ENCODE measurements around the gene NFAT5. TPM values are rescaled to one million over a fixed set of nuclear protein-coding genes. Genes with fewer than 3 reads are reported as not detected.

NFAT5 gene
- total RNA-seq, 1 donor from 2014 or later, result 13.9 TPM

DNA sequence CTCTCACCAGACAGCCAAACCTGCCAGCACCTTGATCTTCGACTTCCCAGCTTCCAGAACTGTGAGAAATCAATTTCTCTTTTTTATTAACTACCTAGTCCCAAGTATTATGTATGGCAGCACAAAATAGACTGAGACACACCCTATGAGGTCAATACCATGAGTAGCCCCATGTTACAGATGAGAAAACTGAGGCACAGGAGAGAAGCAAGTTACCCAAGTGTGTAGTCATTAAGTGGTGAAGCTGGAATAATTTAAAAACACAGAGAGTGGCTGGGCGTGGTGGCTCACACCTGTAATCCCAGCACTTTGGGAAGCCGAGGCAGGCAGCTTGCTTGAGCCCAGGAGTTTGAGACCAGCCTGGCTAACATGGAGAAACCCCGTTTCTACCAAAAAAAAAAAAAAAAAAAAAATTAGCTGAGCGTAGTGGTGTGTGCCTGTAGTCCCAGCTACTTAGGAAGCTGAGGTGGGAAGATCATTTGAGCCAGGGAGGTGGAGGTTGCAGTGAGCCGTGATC is 155.7 kb downstream of the NFAT5 start:
- Histone ChIP-seq H3K9me3 (replicated peaks) (no peaks in the 10 kb centered on the region), H3K4me1 (peaks cover 16% of the 10 kb centered on the region), H3K27me3 (ENCODE audit: low read depth) (no peaks in the 10 kb centered on the region), H3K4me3 (no peak overlapping the region), H3K36me3 (peaks cover 19% of the 10 kb centered on the region), H3K27ac (replicated peaks) (no peak overlapping the region)
- TF ChIP-seq, protein P1, sequence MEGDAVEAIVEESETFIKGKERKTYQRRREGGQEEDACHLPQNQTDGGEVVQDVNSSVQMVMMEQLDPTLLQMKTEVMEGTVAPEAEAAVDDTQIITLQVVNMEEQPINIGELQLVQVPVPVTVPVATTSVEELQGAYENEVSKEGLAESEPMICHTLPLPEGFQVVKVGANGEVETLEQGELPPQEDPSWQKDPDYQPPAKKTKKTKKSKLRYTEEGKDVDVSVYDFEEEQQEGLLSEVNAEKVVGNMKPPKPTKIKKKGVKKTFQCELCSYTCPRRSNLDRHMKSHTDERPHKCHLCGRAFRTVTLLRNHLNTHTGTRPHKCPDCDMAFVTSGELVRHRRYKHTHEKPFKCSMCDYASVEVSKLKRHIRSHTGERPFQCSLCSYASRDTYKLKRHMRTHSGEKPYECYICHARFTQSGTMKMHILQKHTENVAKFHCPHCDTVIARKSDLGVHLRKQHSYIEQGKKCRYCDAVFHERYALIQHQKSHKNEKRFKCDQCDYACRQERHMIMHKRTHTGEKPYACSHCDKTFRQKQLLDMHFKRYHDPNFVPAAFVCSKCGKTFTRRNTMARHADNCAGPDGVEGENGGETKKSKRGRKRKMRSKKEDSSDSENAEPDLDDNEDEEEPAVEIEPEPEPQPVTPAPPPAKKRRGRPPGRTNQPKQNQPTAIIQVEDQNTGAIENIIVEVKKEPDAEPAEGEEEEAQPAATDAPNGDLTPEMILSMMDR (IDR thresholded peaks at IDR 0.05; ENCODE audit: borderline replicate concordance), result no peak
- intact Hi-C loops (cut with micrococcal nuclease), result no loop called here
- DNase-seq, result no peak

DNA sequence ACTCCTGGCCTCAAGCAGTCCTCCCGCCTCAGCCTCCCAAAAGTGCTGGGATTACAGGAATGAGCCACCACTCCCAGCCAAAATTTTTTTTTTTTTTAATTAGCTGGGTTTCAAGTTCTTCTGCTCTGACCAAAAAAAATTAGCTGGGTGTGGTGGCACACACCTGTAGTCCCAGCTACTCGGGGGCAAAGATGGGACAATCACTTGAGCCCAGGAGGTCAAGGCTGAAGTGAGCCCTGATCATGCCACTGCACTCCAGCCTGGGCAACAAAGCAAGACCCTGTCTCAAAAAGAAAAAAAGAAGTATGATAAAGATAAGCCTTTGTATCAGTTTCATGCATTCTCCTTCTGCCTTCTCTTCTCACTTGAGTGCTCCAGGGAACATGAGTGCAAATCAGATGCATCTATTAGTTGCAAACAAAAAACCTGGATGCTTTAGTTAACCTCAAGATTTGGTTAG is 158.7 kb downstream of the NFAT5 start:
- Histone ChIP-seq H3K4me3 (peak overlapping the region; percentile 75), H3K27ac (replicated peaks) (peak overlapping the region; percentile 94), H3K4me1 (peaks cover 38% of the 10 kb centered on the region), H3K9me3 (replicated peaks) (no peaks in the 10 kb centered on the region), H3K36me3 (no peaks in the 10 kb centered on the region), H3K27me3 (ENCODE audit: low read depth) (no peaks in the 10 kb centered on the region)
- TF ChIP-seq, protein P1 (IDR thresholded peaks at IDR 0.05; ENCODE audit: borderline replicate concordance), result no peak
- no peak for DNase-seq
- intact Hi-C loops (cut with micrococcal nuclease), result no loop called here

DNA sequence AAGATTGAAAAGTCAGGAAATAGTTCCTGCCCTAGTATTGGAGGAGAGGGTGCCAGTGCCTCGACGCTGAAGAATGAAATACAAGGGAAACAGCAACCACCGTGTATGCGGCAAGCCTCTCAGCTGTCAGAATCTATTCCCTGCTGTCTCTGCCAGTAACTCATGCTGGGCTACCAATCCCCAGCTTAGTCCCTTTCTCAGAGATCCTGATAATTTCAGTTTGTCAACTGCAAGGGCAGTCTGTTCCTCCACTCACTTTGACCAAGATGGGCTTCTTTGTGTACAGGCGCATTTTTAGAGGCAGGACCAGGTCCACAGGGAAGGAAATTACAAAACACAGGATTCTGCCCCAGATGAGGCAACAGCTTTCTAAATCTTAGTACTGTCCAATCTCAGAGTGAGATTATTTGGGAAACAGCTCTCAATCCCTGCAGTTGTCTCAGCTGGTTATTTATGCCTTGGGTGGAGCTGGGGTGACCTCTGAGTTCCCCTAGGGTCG is 159.3 kb downstream of the NFAT5 start:
- Histone ChIP-seq H3K27ac (replicated peaks) (peak overlapping the region; percentile 94), H3K4me3 (peak overlapping the region; percentile 75), H3K9me3 (replicated peaks) (no peaks in the 10 kb centered on the region), H3K36me3 (no peaks in the 10 kb centered on the region), H3K27me3 (ENCODE audit: low read depth) (no peaks in the 10 kb centered on the region), H3K4me1 (peaks cover 38% of the 10 kb centered on the region)
- TF ChIP-seq, protein P1 (IDR thresholded peaks at IDR 0.05; ENCODE audit: borderline replicate concordance), result no peak
- no peak for DNase-seq
- intact Hi-C loops (cut with micrococcal nuclease), result no loop called here

DNA sequence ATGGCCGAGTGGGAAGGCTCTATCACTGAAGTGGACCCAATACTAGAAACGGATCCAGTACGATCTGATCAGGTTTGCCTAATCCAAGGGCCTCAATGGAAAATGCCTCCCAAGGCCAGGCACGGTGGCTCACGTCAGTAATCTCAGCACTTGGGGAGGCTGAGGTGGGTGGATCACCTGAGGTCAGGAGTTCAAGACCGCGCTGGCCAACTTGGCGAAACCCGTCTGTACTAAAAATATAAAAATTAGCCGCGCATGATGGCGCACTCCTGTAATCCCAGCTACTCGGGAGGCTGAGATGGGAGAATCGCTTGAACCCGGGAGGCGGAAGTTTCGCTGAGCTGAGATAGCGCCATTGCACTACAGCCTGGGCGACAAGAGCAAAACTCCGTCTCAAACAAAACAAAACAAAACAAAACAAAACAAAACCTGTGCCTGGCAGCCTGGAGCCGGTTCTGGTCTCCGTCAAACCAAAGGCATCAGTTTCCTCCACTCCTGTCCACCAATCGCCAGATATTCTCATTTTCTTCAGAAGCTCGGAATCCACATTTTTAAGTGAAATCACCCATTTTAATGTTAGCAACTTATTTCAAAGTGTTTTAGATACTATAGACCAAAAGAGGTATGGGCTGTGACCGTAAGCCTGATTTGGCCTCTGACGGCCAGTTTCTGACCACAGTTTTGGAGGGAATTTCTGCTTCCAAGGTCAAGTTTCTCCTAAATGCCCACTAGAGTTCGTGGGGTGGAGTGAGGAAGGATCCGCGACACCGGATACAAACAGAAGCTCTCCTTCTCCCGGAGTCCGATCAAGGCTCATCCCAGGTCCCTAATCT is 159.9 kb downstream of the NFAT5 start:
- TF ChIP-seq, protein P1 (IDR thresholded peaks at IDR 0.05; ENCODE audit: borderline replicate concordance), result no peak
- intact Hi-C loops (cut with micrococcal nuclease), result no loop called here

DNA sequence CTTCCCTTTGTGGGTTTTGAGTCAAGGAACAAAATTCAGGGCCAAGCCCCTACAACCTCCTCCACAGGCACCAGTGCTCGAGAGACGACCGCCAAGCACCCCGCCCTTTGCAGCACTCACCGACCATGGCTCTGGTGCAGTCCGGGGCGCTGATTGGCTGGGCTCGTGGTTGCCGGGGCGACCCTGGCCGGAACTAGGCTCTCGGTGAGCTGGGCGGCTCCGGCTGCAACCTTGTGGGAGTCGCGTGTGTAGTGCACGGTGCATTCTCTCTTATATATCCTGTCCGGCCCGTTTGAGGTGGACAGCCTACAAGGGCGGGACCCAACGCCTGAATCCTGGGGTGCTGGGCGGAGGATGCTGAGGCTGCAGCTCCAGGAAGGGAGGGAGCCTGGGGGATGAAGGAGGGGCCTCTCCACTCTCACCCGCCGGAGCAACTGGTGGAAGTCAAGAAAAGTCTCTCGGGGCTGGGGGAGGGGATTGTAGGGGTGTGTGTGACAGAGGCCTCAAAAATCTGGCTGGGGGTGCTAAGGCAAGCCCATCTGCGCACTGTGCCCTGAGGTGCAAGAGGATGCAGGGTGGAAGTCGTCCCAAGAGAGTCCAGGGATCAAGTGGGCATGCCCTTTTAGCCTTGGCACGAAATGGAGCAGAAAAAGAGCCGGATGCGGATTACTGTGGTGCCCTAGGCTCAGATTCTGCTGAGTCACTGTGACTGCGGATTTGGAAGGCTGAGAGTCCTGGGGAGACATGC is 160.7 kb downstream of the NFAT5 start, which contains the start of gene NQO1:
Gene NQO1 (minus strand): TSS at position 248 of the 748 bp plus-strand sequence. CDS start 121 bp downstream, at position 127.
- intact Hi-C loops (cut with micrococcal nuclease), result no loop called here
- Histone ChIP-seq H3K9me3 (replicated peaks) (no peaks in the 10 kb centered on the region), H3K27ac (replicated peaks) (peak within 1 kb of the TSS; percentile 94), H3K27me3 (ENCODE audit: low read depth) (no peaks in the 10 kb centered on the region), H3K4me3 (peak within 1 kb of the TSS; percentile 75), H3K36me3 (no peaks in the 10 kb centered on the region), H3K4me1 (peaks cover 38% of the 10 kb centered on the region)
- TF ChIP-seq, protein P1 (IDR thresholded peaks at IDR 0.05; ENCODE audit: borderline replicate concordance), result no peak
- DNase-seq, result peak; percentile 94

More for the DNA sequence above, 159.9 kb downstream of the NFAT5 start:
- Histone ChIP-seq H3K27me3 (ENCODE audit: low read depth) (no peaks in the 10 kb centered on the region), H3K27ac (replicated peaks) (peak overlapping the region; percentile 94), H3K36me3 (no peaks in the 10 kb centered on the region), H3K4me1 (peaks cover 38% of the 10 kb centered on the region), H3K4me3 (peak overlapping the region; percentile 75), H3K9me3 (replicated peaks) (no peaks in the 10 kb centered on the region)
- DNase-seq, result no peak

All from left ventricle myocardium inferior (tissue), 1 donor.